Esophagus squamous epithelium (tissue), 4 donors: ENCODE results near the gene RBBP8.

Experiments used
- POLR2A ChIP-seq, 4 donors: fragments of 450-650 bp; IDR thresholded peaks; one replicate each; pipeline ENCODE4 v1.6.1; 2017; ENCODE audit warnings: antibody characterized with exemption in 4 of 4, mild to moderate bottlenecking in 4 of 4, moderate library complexity in 3 of 4
- TF ChIP-seq, protein P1 (sequence below), 6 experiments: fragments of 450-650 bp in 4 of 6; fragments of 200-600 bp in 2 of 6; sonication (generic) in 2 of 6; IDR thresholded peaks; one replicate each; pipeline ENCODE4 v1.5.1; 2016 to 2019; ENCODE audit warnings: antibody characterized with exemption in 6 of 6, mild to moderate bottlenecking in 4 of 6, moderate library complexity in 4 of 6

- TF ChIP-seq POLR2A (IDR thresholded peaks at IDR 0.05), result no peak
- TF ChIP-seq, protein P1, sequence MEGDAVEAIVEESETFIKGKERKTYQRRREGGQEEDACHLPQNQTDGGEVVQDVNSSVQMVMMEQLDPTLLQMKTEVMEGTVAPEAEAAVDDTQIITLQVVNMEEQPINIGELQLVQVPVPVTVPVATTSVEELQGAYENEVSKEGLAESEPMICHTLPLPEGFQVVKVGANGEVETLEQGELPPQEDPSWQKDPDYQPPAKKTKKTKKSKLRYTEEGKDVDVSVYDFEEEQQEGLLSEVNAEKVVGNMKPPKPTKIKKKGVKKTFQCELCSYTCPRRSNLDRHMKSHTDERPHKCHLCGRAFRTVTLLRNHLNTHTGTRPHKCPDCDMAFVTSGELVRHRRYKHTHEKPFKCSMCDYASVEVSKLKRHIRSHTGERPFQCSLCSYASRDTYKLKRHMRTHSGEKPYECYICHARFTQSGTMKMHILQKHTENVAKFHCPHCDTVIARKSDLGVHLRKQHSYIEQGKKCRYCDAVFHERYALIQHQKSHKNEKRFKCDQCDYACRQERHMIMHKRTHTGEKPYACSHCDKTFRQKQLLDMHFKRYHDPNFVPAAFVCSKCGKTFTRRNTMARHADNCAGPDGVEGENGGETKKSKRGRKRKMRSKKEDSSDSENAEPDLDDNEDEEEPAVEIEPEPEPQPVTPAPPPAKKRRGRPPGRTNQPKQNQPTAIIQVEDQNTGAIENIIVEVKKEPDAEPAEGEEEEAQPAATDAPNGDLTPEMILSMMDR (IDR thresholded peaks at IDR 0.05), result no peak
These were observed 867 bp downstream of the RBBP8 start for GRCh38 chr18:22933966-22934423.
